Stimulated activated effector memory CD8-positive, alpha-beta T cell treated with anti-CD3 and anti-CD28 coated beads, Interleukin-12 subunit alpha, Interleukin-12 subunit beta, amount 100 ng/mL, for 72 hours (primary cell): ENCODE data around the gene MRPS35.

Experiments used
- ATAC-seq: fragments of 150-1000 bp; cut with Tn5 transposase; 2 replicates; pipeline ENCODE4 v1.10.0; 2021
- DNase-seq, 2 donors: peaks; one replicate each; pipeline ENCODE4 v3.0.0; 2021 to 2022; ENCODE audit warnings: low spot score in 2 of 2
- H3K27ac Mint-ChIP-seq: one replicate; pipeline ENCODE4 v1.8.0; 2022; ENCODE audit warnings: mild to moderate bottlenecking, mixed read lengths
- H3K36me3 Mint-ChIP-seq: one replicate; pipeline ENCODE4 v1.8.0; 2022; ENCODE audit warnings: mild to moderate bottlenecking, mixed read lengths
- H3K4me1 Mint-ChIP-seq: one replicate; pipeline ENCODE4 v1.8.0; 2022; ENCODE audit warnings: mixed read lengths
- H3K4me3 Mint-ChIP-seq: one replicate; pipeline ENCODE4 v1.8.0; 2022; ENCODE audit warnings: mild to moderate bottlenecking, mixed read lengths
- H3K9me3 Mint-ChIP-seq: one replicate; pipeline ENCODE4 v1.8.0; 2022; ENCODE audit warnings: mixed read lengths

Gene MRPS35

GRCh38 chr12:27710592-27711316 lies at the start of gene MRPS35:
MRPS35 (plus strand) TSS chr12:27710832; CDS start chr12:27710844, 12 bp downstream.
- Mint-ChIP-seq H3K27ac (peak within 1 kb of the TSS; percentile 94), H3K36me3 (peaks cover 47% of the 10 kb centered on the region), H3K4me3 (peak within 1 kb of the TSS; percentile 97), H3K9me3 (no peaks in the 10 kb centered on the region), H3K4me1 (peaks cover 28% of the 10 kb centered on the region)
- DNase-seq (peak; percentile 84 to 95), ATAC-seq (peak; percentile 98)

- H3K4me3 Mint-ChIP-seq, result no peak overlapping the region
- no peak for ATAC-seq
- H3K36me3 Mint-ChIP-seq, result no peaks in the 10 kb centered on the region
- H3K27ac Mint-ChIP-seq, result no peak overlapping the region
- no peaks in the 10 kb centered on the region for H3K4me1 Mint-ChIP-seq
- no peak for DNase-seq
- no peaks in the 10 kb centered on the region for H3K9me3 Mint-ChIP-seq
Observed at GRCh38 chr12:27665704-27666103, 44.9 kb upstream of the MRPS35 start.

DNA sequence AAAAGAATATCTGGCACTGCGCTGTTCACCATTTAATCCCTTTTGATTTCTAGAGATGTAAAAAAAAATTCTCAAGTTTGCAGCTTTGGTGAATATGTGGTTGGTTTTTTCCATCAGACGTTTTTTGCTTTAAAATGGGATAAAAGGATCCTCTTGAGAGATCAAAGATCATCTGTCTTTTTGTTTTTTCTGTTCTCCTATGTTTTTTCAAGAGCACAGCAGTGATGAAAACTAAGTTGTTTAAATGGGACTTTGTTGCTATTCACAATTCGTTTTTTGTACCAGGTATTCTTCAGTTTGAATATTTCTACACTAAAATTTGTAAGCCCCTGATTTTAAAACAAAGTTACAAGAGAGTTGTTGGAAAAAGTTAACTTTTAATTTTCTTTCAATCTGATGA lies 44.1 kb upstream of the MRPS35 start:
- H3K4me3 Mint-ChIP-seq, result no peak overlapping the region
- no peaks in the 10 kb centered on the region for H3K9me3 Mint-ChIP-seq
- no peaks in the 10 kb centered on the region for H3K36me3 Mint-ChIP-seq
- H3K4me1 Mint-ChIP-seq, result no peaks in the 10 kb centered on the region
- ATAC-seq (no peak), DNase-seq (no peak)
- H3K27ac Mint-ChIP-seq, result no peak overlapping the region

DNA sequence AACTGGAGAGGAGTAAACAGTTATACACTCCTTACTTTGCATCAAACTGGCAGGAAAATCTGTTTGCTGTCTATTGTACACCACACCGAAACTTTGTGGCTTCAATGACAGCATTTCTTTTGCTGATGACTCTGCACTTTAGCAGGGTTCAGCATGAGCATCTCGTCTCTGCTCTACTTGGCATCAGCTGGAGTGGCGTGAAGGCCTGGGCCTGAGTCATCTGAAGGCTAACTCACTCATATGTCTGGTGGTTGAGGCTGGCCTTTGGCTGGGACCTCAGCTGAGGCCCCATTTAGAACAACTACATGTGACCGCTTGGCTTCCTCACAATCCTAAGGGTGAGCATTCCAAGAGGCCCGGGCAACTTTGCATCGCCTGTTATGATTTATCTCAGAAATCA lies 43.1 kb upstream of the MRPS35 start:
- ATAC-seq, result peak; percentile 99

DNA sequence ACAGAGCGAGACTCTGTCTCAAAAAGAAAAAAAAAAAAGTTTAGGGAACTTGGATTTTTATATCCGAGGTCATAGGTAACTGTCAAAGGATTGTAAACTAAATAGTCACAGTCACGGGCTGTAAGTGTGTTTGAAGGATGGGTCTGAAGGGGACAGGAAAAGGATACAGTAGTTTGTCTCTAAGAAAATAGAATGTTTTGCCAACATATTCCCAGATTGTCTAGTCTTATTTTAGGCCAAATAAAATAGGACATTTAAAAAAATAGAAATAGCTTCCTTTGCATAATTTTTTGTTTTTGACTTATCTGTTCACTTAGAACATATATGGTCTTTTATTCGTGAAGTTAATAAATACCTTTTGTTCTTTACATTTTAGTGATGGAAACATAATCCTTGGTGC lies 38.6 kb upstream of the MRPS35 start:
- DNase-seq, result no peak
- Mint-ChIP-seq H3K9me3 (no peaks in the 10 kb centered on the region), H3K27ac (no peak overlapping the region), H3K36me3 (no peaks in the 10 kb centered on the region), H3K4me3 (no peak overlapping the region), H3K4me1 (no peaks in the 10 kb centered on the region)
- no peak for ATAC-seq

More for the DNA sequence above, 43.1 kb upstream of the MRPS35 start:
- Mint-ChIP-seq H3K36me3 (no peaks in the 10 kb centered on the region), H3K4me3 (no peak overlapping the region), H3K27ac (no peak overlapping the region), H3K4me1 (no peaks in the 10 kb centered on the region), H3K9me3 (no peaks in the 10 kb centered on the region)
- DNase-seq, result no peak

GRCh38 chr12:27672643-27673042 lies 38.0 kb upstream of the MRPS35 start:
- H3K4me3 Mint-ChIP-seq, result no peak overlapping the region
- H3K4me1 Mint-ChIP-seq, result no peaks in the 10 kb centered on the region
- ATAC-seq (no peak), DNase-seq (no peak)
- no peaks in the 10 kb centered on the region for H3K9me3 Mint-ChIP-seq
- no peaks in the 10 kb centered on the region for H3K36me3 Mint-ChIP-seq
- no peak overlapping the region for H3K27ac Mint-ChIP-seq

- ATAC-seq (no peak), DNase-seq (no peak)
- Mint-ChIP-seq H3K4me1 (no peaks in the 10 kb centered on the region), H3K9me3 (no peaks in the 10 kb centered on the region), H3K36me3 (no peaks in the 10 kb centered on the region), H3K27ac (no peak overlapping the region), H3K4me3 (no peak overlapping the region)
Observed at GRCh38 chr12:27673101-27673718, 37.4 kb upstream of the MRPS35 start.

- H3K4me3 Mint-ChIP-seq, result no peak overlapping the region
- H3K4me1 Mint-ChIP-seq, result no peaks in the 10 kb centered on the region
- H3K27ac Mint-ChIP-seq, result no peak overlapping the region
- H3K9me3 Mint-ChIP-seq, result no peaks in the 10 kb centered on the region
- no peaks in the 10 kb centered on the region for H3K36me3 Mint-ChIP-seq
- no peak for DNase-seq
- ATAC-seq, result no peak
Observed at GRCh38 chr12:27674989-27675388, 35.6 kb upstream of the MRPS35 start.

DNA sequence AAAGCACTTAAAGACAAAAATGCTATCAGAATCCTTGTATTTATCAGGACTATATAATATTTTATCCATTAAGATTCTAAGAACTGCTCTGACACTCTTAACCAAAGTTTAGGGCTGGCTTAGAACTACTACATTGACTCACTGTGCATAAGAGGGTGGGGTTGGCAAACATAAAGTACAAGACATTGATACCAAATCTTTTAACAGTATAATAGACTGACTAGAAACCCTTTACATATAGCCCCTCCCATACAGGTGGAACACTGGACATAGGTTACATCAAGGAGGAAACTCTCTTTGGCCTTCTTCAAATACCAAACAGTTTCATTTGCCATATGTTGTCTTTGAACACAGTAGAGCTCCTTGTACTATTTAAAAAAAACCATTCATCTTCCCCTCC lies 30.0 kb upstream of the MRPS35 start:
- no peaks in the 10 kb centered on the region for H3K36me3 Mint-ChIP-seq
- DNase-seq, result no peak
- no peak overlapping the region for H3K27ac Mint-ChIP-seq
- no peak for ATAC-seq
- no peak overlapping the region for H3K4me3 Mint-ChIP-seq
- H3K4me1 Mint-ChIP-seq, result no peaks in the 10 kb centered on the region
- no peaks in the 10 kb centered on the region for H3K9me3 Mint-ChIP-seq

DNA sequence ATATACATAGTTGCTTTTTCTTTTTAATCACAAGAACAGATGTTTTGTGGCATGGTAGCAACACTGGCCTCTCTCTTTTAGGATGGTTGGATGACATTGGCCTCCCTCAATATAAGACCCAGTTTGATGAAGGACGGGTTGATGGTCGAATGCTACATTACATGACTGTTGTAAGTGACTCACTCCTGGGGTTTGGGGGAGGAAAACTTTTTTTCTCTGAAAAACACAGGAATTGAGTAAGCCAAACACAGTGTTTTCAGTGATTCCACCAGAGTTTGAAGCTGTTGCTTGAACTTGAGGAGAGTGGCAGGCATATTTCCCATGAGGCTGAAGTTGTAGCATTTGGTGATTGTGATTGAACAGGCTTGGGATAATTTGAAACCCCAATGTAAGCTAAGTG lies 28.1 kb upstream of the MRPS35 start:
- Mint-ChIP-seq H3K27ac (no peak overlapping the region), H3K9me3 (no peaks in the 10 kb centered on the region), H3K36me3 (no peaks in the 10 kb centered on the region), H3K4me1 (no peaks in the 10 kb centered on the region), H3K4me3 (no peak overlapping the region)
- ATAC-seq (no peak), DNase-seq (no peak)

DNA sequence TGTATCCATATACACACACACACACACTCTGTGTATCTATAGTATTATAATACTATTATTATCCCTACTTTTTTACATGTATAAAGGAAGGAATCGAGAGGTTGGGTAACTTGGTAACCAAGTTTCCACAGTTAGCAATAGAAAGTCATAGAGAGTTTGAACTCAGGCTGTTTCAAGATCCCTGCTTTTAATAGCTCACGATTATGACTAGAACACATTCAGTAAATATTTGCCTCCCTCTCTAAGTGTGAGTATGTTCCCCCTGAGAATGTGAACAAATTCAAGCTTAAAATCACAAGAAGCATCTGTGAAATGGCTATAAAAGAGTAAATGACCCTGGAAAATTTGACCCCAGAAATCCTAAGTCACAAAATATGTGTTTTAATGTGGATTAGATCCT lies 25.4 kb upstream of the MRPS35 start:
- Mint-ChIP-seq H3K27ac (no peak overlapping the region), H3K4me1 (no peaks in the 10 kb centered on the region), H3K4me3 (no peak overlapping the region), H3K9me3 (no peaks in the 10 kb centered on the region), H3K36me3 (no peaks in the 10 kb centered on the region)
- DNase-seq, result no peak
- ATAC-seq, result no peak

GRCh38 chr12:27686147-27686546 lies 24.5 kb upstream of the MRPS35 start:
- Mint-ChIP-seq H3K4me3 (no peak overlapping the region), H3K36me3 (no peaks in the 10 kb centered on the region), H3K9me3 (no peaks in the 10 kb centered on the region), H3K4me1 (no peaks in the 10 kb centered on the region), H3K27ac (no peak overlapping the region)
- DNase-seq, result no peak
- no peak for ATAC-seq

DNA sequence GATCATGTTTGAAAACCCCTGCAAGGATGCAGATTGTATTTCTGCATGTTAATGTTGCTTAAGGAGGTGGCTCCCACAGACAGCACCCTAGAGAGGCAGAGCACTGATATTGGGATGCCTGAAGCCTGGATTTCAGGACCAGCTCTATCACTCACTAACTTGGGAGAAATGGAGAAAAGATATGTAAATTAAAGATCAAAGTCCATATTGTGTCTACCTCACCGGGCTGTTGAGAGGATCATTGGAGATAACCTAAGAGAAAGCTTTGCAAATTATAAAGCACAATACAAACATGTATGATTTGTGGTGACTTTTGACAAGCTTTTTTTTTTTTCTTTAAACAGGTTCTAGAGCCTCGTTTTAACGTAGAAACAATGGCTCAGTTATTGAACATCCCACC lies 22.0 kb upstream of the MRPS35 start:
- DNase-seq (no peak), ATAC-seq (no peak)
- Mint-ChIP-seq H3K4me1 (no peaks in the 10 kb centered on the region), H3K36me3 (no peaks in the 10 kb centered on the region), H3K4me3 (no peak overlapping the region), H3K9me3 (no peaks in the 10 kb centered on the region), H3K27ac (no peak overlapping the region)

GRCh38 chr12:27689558-27690180 lies 21.0 kb upstream of the MRPS35 start:
- no peaks in the 10 kb centered on the region for H3K36me3 Mint-ChIP-seq
- H3K4me1 Mint-ChIP-seq, result no peaks in the 10 kb centered on the region
- no peak overlapping the region for H3K4me3 Mint-ChIP-seq
- no peaks in the 10 kb centered on the region for H3K9me3 Mint-ChIP-seq
- ATAC-seq (no peak), DNase-seq (no peak)
- H3K27ac Mint-ChIP-seq, result no peak overlapping the region

GRCh38 chr12:27693403-27693802 lies 17.2 kb upstream of the MRPS35 start:
- Mint-ChIP-seq H3K4me3 (no peak overlapping the region), H3K9me3 (no peaks in the 10 kb centered on the region), H3K36me3 (no peaks in the 10 kb centered on the region), H3K27ac (no peak overlapping the region), H3K4me1 (no peaks in the 10 kb centered on the region)
- ATAC-seq, result no peak
- DNase-seq, result no peak
